Caco-2 (cell line): ENCODE results near the gene RGS8. TPM values are rescaled to one million over a fixed set of nuclear protein-coding genes. Genes with fewer than 3 reads are reported as not detected.

Source experiments
- BruUV-seq: library from RNA; stranded (reverse); fragments of 400-500 nt; replicated peaks from 2 replicates; lab custom pipeline; 2021; lab: Mats Ljungman, UMichigan
- CTCF ChIA-PET: fragments of 300-600 bp; sonication (Branson Sonifier 250); formaldehyde crosslinking; loops from one replicate; lab custom pipeline; 2022; ENCODE audit warnings: antibody characterized with exemption; lab: Charles Lee
- POLR2A ChIA-PET: fragments of 300-600 bp; sonication (Branson Sonifier 250); formaldehyde crosslinking; loops from one replicate; lab custom pipeline; 2022; ENCODE audit warnings: antibody characterized with exemption; lab: Charles Lee
- DNase-seq, 2 experiments: peaks; one replicate each; pipeline versions ENCODE4 v3.0.0 to v3.0.0-alpha.2; 2020 to 2022
- H3K27me3 ChIP-seq: replicated peaks from 2 replicates; pipeline ENCODE4 v1.6.0; 2011; ENCODE audit warnings: low read length; ENCODE audit not compliant: control insufficient read depth, insufficient read depth
- H3K36me3 ChIP-seq: 2 replicates; pipeline ENCODE4 v1.5.1; 2011; ENCODE audit warnings: low read length; ENCODE audit not compliant: control insufficient read depth, insufficient read depth
- H3K4me1 ChIP-seq: fragments of 250-450 bp; sonication (Bioruptor Pico); 2 replicates; pipeline ENCODE4 v1.5.1; 2020; ENCODE audit warnings: mild to moderate bottlenecking
- H3K4me3 ChIP-seq: 2 replicates; pipeline ENCODE4 v1.5.1; 2011; ENCODE audit warnings: low read depth, mild to moderate bottlenecking, control low read depth, low read length
- H3K9me3 ChIP-seq: fragments of 250-450 bp; sonication (Bioruptor Pico); 2 replicates; pipeline ENCODE4 v1.5.1; 2020; ENCODE audit warnings: mild to moderate bottlenecking, moderate library complexity
- H3K27ac Mint-ChIP-seq: one replicate; pipeline ENCODE4 v1.8.0; 2022; ENCODE audit warnings: mixed read lengths; ENCODE audit not compliant: unreplicated experiment
- H3K27me3 Mint-ChIP-seq: one replicate; pipeline ENCODE4 v1.8.0; 2022; ENCODE audit warnings: mixed read lengths; ENCODE audit not compliant: insufficient read depth, unreplicated experiment
- H3K36me3 Mint-ChIP-seq: one replicate; pipeline ENCODE4 v1.8.0; 2022; ENCODE audit warnings: mild to moderate bottlenecking, mixed read lengths; ENCODE audit not compliant: insufficient read depth, unreplicated experiment
- H3K4me1 Mint-ChIP-seq: one replicate; pipeline ENCODE4 v1.8.0; 2022; ENCODE audit warnings: low read depth, mixed read lengths; ENCODE audit not compliant: unreplicated experiment
- H3K4me3 Mint-ChIP-seq: one replicate; pipeline ENCODE4 v1.8.0; 2022; ENCODE audit warnings: mild to moderate bottlenecking, moderate library complexity, mixed read lengths; ENCODE audit not compliant: unreplicated experiment
- H3K9me3 Mint-ChIP-seq: one replicate; pipeline ENCODE4 v1.8.0; 2022; ENCODE audit warnings: mixed read lengths; ENCODE audit not compliant: unreplicated experiment
- intact Hi-C: fragments of 100-400 bp; cut with micrococcal nuclease; formaldehyde crosslinking; loops from one replicate; pipeline ENCODE4 v1.10.0; 2022; ENCODE audit not compliant: unreplicated experiment
- total RNA-seq: library from RNA; stranded (reverse); gene quantifications from 2 replicates; pipeline ENCODE4 v1.2.3, GENCODE V29; 2022
- TF ChIP-seq, protein P1 (sequence below), 2 experiments: fragments of 200-600 bp in 1 of 2; IDR thresholded peaks; 1 replicate in 1 of 2; 2 replicates in 1 of 2; pipeline versions ENCODE4 v1.5.1 to v1.8.0; 2011 to 2022; ENCODE audit warnings: antibody characterized with exemption in 1 of 2, control low read depth in 1 of 2, inconsistent platforms in 1 of 2, low read depth in 1 of 2, low read length in 1 of 2, mild to moderate bottlenecking in 1 of 2, moderate library complexity in 1 of 2; ENCODE audit not compliant: insufficient read depth in 1 of 2, severe bottlenecking in 1 of 2, unreplicated experiment in 1 of 2

RGS8 gene
- total RNA-seq, 1 experiment from 2014 or later, result not detected

DNA sequence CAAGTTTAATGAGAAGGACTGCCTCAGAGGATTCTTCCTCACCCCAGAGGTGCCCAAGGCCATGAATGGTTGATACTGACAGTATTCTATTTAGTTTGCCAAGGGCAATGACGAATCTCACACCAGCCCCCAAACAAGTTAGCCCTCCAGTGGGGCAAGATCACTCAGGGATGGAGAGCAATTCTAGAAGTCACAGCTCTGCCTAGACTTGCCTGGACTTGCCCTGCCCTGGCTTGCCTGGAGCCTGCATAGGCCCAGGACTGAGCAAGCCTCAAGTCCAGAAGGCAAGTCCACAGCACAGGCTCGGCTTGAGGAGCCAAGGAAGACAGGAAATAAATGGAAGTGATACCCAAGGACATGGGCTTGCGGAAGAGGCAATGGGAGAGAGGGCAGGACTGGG, 40.7 kb downstream of the RGS8 start:
- H3K4me1 Mint-ChIP-seq, result peaks cover 6% of the 10 kb centered on the region
- intact Hi-C loops, result no loop called here
- H3K4me3 Mint-ChIP-seq, result no peak overlapping the region
- no peaks in the 10 kb centered on the region for H3K9me3 ChIP-seq
- no peaks in the 10 kb centered on the region for H3K9me3 Mint-ChIP-seq
- H3K27me3 Mint-ChIP-seq, result no peaks in the 10 kb centered on the region
- TF ChIP-seq, protein P1, sequence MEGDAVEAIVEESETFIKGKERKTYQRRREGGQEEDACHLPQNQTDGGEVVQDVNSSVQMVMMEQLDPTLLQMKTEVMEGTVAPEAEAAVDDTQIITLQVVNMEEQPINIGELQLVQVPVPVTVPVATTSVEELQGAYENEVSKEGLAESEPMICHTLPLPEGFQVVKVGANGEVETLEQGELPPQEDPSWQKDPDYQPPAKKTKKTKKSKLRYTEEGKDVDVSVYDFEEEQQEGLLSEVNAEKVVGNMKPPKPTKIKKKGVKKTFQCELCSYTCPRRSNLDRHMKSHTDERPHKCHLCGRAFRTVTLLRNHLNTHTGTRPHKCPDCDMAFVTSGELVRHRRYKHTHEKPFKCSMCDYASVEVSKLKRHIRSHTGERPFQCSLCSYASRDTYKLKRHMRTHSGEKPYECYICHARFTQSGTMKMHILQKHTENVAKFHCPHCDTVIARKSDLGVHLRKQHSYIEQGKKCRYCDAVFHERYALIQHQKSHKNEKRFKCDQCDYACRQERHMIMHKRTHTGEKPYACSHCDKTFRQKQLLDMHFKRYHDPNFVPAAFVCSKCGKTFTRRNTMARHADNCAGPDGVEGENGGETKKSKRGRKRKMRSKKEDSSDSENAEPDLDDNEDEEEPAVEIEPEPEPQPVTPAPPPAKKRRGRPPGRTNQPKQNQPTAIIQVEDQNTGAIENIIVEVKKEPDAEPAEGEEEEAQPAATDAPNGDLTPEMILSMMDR (IDR thresholded peaks at IDR 0.05; ENCODE audit: insufficient read depth in 1 of 2, low read depth in 1 of 2, low read length in 1 of 2, severe bottlenecking in 1 of 2, unreplicated experiment in 1 of 2), result no peak
- H3K27me3 ChIP-seq, result no peaks in the 10 kb centered on the region
- H3K36me3 Mint-ChIP-seq, result no peaks in the 10 kb centered on the region
- no peaks in the 10 kb centered on the region for H3K4me1 ChIP-seq
- no peak for DNase-seq
- H3K27ac Mint-ChIP-seq, result no peak overlapping the region
- no TSS peak for BruUV-seq
- POLR2A ChIA-PET, result no interaction called here
- no peak overlapping the region for H3K4me3 ChIP-seq
- CTCF ChIA-PET, result no interaction called here
- H3K36me3 ChIP-seq, result no peaks in the 10 kb centered on the region

DNA sequence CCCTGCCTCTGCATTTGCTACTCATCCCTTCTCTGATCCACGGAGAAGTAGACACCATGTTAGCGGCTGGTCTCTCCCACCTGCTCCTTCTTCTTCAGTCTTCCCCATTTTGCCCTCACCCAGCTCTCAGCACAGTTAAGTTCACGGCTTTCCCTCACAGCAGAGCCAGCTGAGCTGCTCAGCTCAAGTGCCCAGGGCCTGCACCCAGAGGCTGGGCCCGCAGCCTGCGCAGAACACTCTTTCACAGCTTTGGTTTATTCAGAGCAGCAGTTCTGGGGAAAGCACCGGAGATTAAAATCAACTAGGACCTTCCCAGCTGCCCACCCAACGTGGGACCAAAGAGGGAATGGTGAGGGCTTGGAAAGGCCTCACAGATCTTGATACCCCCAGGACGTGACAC, 41.9 kb downstream of the RGS8 start:
- H3K27me3 ChIP-seq, result no peaks in the 10 kb centered on the region
- BruUV-seq, result no TSS peak
- ChIA-PET POLR2A (no interaction called here), CTCF (no interaction called here)
- no peaks in the 10 kb centered on the region for H3K4me1 ChIP-seq
- H3K9me3 Mint-ChIP-seq, result no peaks in the 10 kb centered on the region
- peaks cover 6% of the 10 kb centered on the region for H3K4me1 Mint-ChIP-seq
- intact Hi-C loops, result no loop called here
- no peak overlapping the region for H3K4me3 Mint-ChIP-seq
- no peak overlapping the region for H3K4me3 ChIP-seq
- DNase-seq, result no peak
- TF ChIP-seq, protein P1 (IDR thresholded peaks at IDR 0.05; ENCODE audit: insufficient read depth in 1 of 2, low read depth in 1 of 2, low read length in 1 of 2, severe bottlenecking in 1 of 2, unreplicated experiment in 1 of 2), result no peak
- no peaks in the 10 kb centered on the region for H3K36me3 Mint-ChIP-seq
- H3K9me3 ChIP-seq, result no peaks in the 10 kb centered on the region
- H3K27me3 Mint-ChIP-seq, result no peaks in the 10 kb centered on the region
- H3K36me3 ChIP-seq, result no peaks in the 10 kb centered on the region
- H3K27ac Mint-ChIP-seq, result no peak overlapping the region

DNA sequence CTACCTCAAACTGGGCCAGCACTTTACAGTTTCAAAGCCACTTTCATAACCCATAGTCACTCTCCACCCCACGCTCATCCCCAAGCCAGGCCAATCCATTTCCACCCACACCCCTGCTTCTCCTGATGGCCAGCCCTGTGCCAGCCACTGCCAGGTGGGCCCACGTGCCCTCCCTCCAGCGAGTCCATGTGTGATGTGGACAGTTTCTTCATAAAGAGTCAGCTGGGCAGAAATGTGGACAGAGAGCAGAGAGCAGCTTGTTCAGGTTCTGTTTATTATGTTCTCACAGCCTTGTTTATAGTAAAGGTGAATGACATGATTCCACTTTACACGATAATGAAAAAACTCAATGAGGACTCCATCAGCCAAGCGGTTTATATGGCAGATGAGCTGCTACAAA, 42.8 kb downstream of the RGS8 start:
- CTCF ChIA-PET, result no interaction called here
- POLR2A ChIA-PET, result no interaction called here
- no peaks in the 10 kb centered on the region for H3K36me3 ChIP-seq
- Mint-ChIP-seq H3K4me3 (no peak overlapping the region), H3K4me1 (peaks cover 6% of the 10 kb centered on the region), H3K27ac (no peak overlapping the region), H3K36me3 (no peaks in the 10 kb centered on the region), H3K9me3 (no peaks in the 10 kb centered on the region), H3K27me3 (no peaks in the 10 kb centered on the region)
- no peaks in the 10 kb centered on the region for H3K4me1 ChIP-seq
- H3K4me3 ChIP-seq, result no peak overlapping the region
- no peaks in the 10 kb centered on the region for H3K9me3 ChIP-seq
- intact Hi-C loops, result no loop called here
- DNase-seq, result no peak
- no TSS peak for BruUV-seq
- TF ChIP-seq, protein P1 (IDR thresholded peaks at IDR 0.05; ENCODE audit: insufficient read depth in 1 of 2, low read depth in 1 of 2, low read length in 1 of 2, severe bottlenecking in 1 of 2, unreplicated experiment in 1 of 2), result no peak
- no peaks in the 10 kb centered on the region for H3K27me3 ChIP-seq
